ENCODE data around the gene MPZL3. TPM values are rescaled to one million over a fixed set of nuclear protein-coding genes. Genes with fewer than 3 reads are reported as not detected.
"Not testable (repeated sequence)": the region's sequence is repeated elsewhere in the genome, so short reads cannot be mapped to it uniquely, and the experiment has no call there.

Gene MPZL3
- total RNA-seq, 1 experiment from 2014 or later = 0.42 TPM

DNA sequence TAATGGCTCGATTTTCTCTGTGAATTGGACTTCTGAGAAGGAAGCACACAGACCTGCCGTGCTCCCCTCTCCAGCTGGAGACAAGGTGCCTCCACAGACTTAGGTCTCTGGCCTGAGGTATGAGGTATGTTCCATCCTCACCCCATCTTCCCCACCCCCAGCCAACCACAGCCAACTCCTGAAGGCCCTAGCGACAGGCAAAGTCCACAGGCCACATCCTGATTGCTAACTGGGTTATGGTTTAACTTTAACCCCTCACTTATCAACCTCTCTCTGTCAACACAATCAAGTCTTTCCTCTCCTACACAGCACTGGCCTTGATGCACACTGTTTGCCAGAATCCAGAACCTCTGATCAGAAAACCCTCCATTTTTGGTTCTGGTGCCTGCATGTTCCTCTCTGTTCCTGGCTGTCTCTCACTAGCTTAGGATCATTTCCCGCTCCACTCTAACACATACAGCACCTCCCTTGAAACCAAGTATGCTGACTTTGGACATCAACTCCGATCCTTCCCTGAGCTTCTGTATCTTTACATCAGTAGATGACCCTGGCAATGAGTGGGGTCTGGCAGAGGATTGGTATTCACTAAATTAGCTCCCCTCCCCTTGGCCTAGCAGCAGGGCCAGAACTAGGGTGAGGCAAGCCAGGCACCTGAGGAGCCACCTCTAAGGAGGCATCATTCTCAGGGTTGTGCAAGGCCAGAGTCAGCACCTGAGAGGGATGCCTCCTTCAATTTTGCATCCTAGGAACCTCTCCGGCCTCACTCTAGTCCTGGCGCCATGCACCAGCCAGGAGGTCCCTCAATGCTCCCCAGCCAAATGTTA lies 49.4 kb downstream of the MPZL3 start:
- no peak for DNase-seq
- H3K27me3 ChIP-seq (ENCODE audit: control insufficient read depth, insufficient read depth, low read length) = 0 out of 2 replicates have a peak, but pooled peaks cover 3% of the 10 kb centered on the region
- H3K4me3 ChIP-seq (ENCODE audit: insufficient read depth, low read depth, low read length) = no peak overlapping the region
- H3K36me3 ChIP-seq (replicated peaks; ENCODE audit: control insufficient read depth, insufficient read depth, low read length) = no peaks in the 10 kb centered on the region

DNA sequence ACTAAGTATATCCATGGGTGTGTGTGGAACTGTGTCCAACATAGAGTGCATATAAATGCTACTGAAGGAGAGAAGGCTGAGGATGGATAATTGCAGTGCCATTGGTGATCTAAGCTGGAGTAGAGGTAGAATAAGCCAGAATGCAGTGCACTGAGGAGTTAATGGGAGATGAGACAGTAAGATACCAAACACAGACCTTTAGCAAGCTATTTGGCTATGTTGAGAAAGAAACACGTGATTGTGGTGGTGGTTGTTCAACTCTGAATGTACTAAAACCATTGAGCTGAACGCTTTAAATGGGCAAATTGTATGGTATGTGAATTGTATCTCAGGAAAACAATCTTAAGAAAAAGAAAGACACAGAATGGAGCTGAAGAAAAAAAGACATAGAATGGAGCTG lies 50.2 kb downstream of the MPZL3 start:
- no peak for DNase-seq
- Histone ChIP-seq H3K36me3 (replicated peaks; ENCODE audit: control insufficient read depth, insufficient read depth, low read length) (no peaks in the 10 kb centered on the region), H3K27me3 (ENCODE audit: control insufficient read depth, insufficient read depth, low read length) (0 out of 2 replicates have a peak, but pooled peaks cover 3% of the 10 kb centered on the region), H3K4me3 (ENCODE audit: insufficient read depth, low read depth, low read length) (no peak overlapping the region)

GRCh38 chr11:118200901-118201680 lies 51.1 kb downstream of the MPZL3 start:
- Histone ChIP-seq H3K4me3 (ENCODE audit: insufficient read depth, low read depth, low read length) (no peak overlapping the region), H3K27me3 (ENCODE audit: control insufficient read depth, insufficient read depth, low read length) (0 out of 2 replicates have a peak, but pooled peaks cover 3% of the 10 kb centered on the region), H3K36me3 (replicated peaks; ENCODE audit: control insufficient read depth, insufficient read depth, low read length) (no peaks in the 10 kb centered on the region)
- DNase-seq = no peak

DNA sequence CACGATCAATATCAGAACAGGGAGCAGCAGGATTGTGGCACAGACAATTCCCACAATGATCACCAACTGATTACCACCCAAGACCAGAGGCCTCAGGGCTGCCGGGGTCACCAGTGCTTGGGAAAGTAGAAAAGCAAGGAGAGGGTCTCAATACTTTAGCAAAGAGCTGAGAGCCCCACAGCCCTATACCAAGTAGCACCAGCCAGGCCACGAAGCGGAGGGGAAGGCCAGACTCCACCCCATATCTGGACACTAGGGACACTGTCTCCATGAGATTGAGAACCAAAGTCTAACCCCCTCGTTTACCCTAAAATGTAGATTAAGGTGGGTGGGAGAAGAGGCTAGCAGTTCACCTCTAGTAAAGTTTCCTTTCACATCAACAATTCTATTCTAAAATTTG lies 51.7 kb downstream of the MPZL3 start:
- no peak overlapping the region for H3K4me3 ChIP-seq (ENCODE audit: insufficient read depth, low read depth, low read length)
- H3K36me3 ChIP-seq (replicated peaks; ENCODE audit: control insufficient read depth, insufficient read depth, low read length) = no peaks in the 10 kb centered on the region
- DNase-seq = no peak
- 0 out of 2 replicates have a peak, but pooled peaks cover 3% of the 10 kb centered on the region for H3K27me3 ChIP-seq (ENCODE audit: control insufficient read depth, insufficient read depth, low read length)

DNA sequence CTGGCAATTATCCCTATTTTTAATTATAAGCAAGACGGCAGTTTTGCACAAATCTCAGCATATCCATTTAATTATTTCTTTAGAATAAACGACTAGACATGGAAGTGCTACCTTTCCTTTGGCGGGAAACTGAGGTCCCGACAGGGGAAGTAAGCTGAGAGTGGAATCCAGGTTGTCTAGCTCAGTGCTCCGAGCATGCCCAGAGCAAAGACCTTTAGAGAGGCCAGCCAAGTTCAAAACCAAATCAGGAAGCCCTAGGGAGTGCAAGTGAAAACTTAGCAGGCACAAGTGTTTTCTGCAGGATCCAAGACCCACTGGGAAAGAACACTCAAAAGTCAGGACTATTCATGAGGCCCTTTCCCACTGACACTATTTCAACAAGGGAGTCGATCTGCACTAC lies 53.0 kb downstream of the MPZL3 start:
- no peak for DNase-seq
- H3K27me3 ChIP-seq (ENCODE audit: control insufficient read depth, insufficient read depth, low read length) = no peaks in the 10 kb centered on the region
- no peak overlapping the region for H3K4me3 ChIP-seq (ENCODE audit: insufficient read depth, low read depth, low read length)
- no peaks in the 10 kb centered on the region for H3K36me3 ChIP-seq (replicated peaks; ENCODE audit: control insufficient read depth, insufficient read depth, low read length)

DNA sequence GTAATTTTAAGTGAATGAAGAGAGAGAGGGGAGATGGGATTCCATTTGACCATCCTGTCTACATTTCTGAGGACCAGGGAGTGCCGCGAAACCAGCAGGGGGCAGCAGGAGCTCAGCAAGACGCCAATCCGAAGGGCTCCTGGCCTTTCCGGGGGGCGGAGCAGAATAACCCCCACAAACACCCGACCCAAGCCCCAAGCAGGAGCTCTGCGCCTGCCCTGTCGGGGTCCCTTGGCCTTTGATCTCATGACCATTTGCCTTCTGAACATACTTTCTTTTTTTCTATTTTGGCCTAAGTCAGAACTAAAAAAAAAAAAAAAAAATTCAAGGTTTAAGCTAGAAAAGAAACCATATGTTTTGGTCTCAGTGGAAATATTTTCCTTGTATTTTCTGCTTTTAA lies 53.8 kb downstream of the MPZL3 start:
- Histone ChIP-seq H3K27me3 (ENCODE audit: control insufficient read depth, insufficient read depth, low read length) (no peaks in the 10 kb centered on the region), H3K4me3 (ENCODE audit: insufficient read depth, low read depth, low read length) (no peak overlapping the region), H3K36me3 (replicated peaks; ENCODE audit: control insufficient read depth, insufficient read depth, low read length) (no peaks in the 10 kb centered on the region)
- DNase-seq = peak; percentile 81

- Histone ChIP-seq H3K4me3 (ENCODE audit: insufficient read depth, low read depth, low read length) (no peak overlapping the region), H3K27me3 (ENCODE audit: control insufficient read depth, insufficient read depth, low read length) (no peaks in the 10 kb centered on the region), H3K36me3 (replicated peaks; ENCODE audit: control insufficient read depth, insufficient read depth, low read length) (no peaks in the 10 kb centered on the region)
- no peak for DNase-seq
These were observed 57.1 kb downstream of the MPZL3 start for GRCh38 chr11:118194835-118195627.

GRCh38 chr11:118193910-118194566 lies 58.1 kb downstream of the MPZL3 start:
- Histone ChIP-seq H3K4me3 (ENCODE audit: insufficient read depth, low read depth, low read length) (no peak overlapping the region), H3K27me3 (ENCODE audit: control insufficient read depth, insufficient read depth, low read length) (no peaks in the 10 kb centered on the region), H3K36me3 (replicated peaks; ENCODE audit: control insufficient read depth, insufficient read depth, low read length) (no peaks in the 10 kb centered on the region)
- no peak for DNase-seq

- H3K36me3 ChIP-seq (replicated peaks; ENCODE audit: control insufficient read depth, insufficient read depth, low read length); H3K27me3 ChIP-seq (ENCODE audit: control insufficient read depth, insufficient read depth, low read length); H3K4me3 ChIP-seq (ENCODE audit: insufficient read depth, low read depth, low read length); DNase-seq: not testable (repeated sequence)
These were observed 59.3 kb downstream of the MPZL3 start for GRCh38 chr11:118192817-118193216.

DNA sequence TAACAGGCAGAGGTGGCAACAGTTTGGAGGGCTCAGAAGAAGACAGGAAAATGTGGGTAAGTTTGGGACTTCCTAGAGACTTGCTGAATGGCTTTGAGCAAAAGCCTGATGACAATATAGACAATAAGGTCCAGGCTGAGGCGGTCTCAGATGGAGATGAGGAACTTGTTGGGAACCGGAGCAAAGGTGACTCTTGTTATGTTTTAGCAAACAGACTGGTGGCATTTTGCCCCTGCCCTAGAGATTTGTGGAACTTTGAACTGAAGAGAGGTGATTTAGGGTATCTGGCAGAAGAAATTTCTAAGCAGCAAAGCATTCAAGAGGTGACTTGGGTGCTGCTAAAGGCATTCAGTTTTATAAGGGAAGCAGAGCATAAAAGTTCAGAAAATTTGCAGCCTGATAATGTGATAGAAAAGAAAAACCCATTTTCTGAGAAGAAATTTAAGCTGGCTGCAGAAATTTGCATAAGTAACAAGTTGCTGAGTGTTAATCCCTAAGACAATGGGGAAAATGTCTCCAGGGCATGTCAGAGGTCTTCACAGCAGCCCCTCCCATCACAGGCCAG lies 61.1 kb downstream of the MPZL3 start:
- H3K27me3 ChIP-seq (ENCODE audit: control insufficient read depth, insufficient read depth, low read length); H3K36me3 ChIP-seq (replicated peaks; ENCODE audit: control insufficient read depth, insufficient read depth, low read length); H3K4me3 ChIP-seq (ENCODE audit: insufficient read depth, low read depth, low read length); DNase-seq: not testable (repeated sequence)

- no peak for DNase-seq
- Histone ChIP-seq H3K4me3 (ENCODE audit: insufficient read depth, low read depth, low read length) (no peak overlapping the region), H3K27me3 (ENCODE audit: control insufficient read depth, insufficient read depth, low read length) (no peaks in the 10 kb centered on the region), H3K36me3 (replicated peaks; ENCODE audit: control insufficient read depth, insufficient read depth, low read length) (no peaks in the 10 kb centered on the region)
These were observed 65.6 kb downstream of the MPZL3 start for GRCh38 chr11:118186346-118187107.

GRCh38 chr11:118184784-118185579 lies 67.2 kb downstream of the MPZL3 start:
- H3K27me3 ChIP-seq (ENCODE audit: control insufficient read depth, insufficient read depth, low read length) = no peaks in the 10 kb centered on the region; the same call in 1 of the 2 replicates
- H3K36me3 ChIP-seq (replicated peaks; ENCODE audit: control insufficient read depth, insufficient read depth, low read length) = no peaks in the 10 kb centered on the region
- no peak for DNase-seq
- H3K4me3 ChIP-seq (ENCODE audit: insufficient read depth, low read depth, low read length) = no peak overlapping the region

DNA sequence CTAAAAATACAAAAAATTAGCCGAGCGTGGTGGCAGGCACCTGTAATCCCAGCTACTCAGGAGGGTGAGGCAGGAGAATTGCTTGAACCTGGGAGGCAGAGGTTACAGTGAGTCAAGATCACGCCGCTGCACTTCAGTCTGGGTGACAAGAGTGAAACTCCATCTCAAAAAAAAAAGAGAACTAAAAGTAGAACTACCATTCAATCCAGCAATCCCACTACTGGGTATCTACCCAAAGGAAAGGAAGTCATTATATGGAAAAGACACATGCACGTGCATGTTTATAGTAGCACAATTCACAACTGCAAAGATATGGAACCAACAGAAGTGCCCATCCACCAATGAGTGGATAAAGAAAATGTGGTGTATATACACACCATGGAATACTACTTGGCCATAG lies 68.5 kb downstream of the MPZL3 start:
- H3K27me3 ChIP-seq (ENCODE audit: control insufficient read depth, insufficient read depth, low read length); DNase-seq; H3K4me3 ChIP-seq (ENCODE audit: insufficient read depth, low read depth, low read length); H3K36me3 ChIP-seq (replicated peaks; ENCODE audit: control insufficient read depth, insufficient read depth, low read length): not testable (repeated sequence)
